ENCODE measurements around the gene P2RY8. TPM values are rescaled to one million over a fixed set of nuclear protein-coding genes. Genes with fewer than 3 reads are reported as not detected.

Gene P2RY8
- total and polyA plus RNA-seq, 10 of the 15 experiments (the other 5 are each of a cell fraction or from before 2014, with no cell fraction given): 2.0 to 64.4 (median 36.5) TPM

DNA sequence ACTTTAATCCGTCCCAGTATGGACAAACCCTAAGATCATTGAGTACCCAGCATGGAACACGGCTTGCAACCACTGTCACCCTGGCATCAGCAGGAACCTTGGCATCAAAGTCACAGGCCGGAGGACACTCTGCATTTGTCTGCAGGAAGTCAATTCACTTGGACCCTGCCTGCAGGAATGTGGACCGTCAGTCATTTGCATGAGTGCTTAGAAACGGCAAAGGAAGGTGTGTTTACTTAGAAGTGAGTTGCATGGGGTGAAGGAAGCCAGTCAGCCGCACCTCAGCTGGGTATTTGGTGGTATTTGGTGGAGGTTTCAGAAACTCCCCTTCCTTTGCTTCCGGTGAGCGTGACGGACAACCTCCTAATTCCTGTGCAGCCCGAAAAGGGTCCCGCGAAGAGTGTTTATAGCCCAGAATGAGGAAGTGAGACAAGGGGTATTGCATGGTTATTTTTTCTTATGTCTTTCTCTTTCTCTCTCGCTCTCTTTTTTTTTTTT, 15.5 kb downstream of the P2RY8 start (continued):
- TF ChIP-seq SMARCA5 (IDR thresholded peaks at IDR 0.05) (peak; percentile 89; the same call in 1 of the 2 replicates), KAT2A (conservative IDR thresholded peaks at IDR 0.05; ENCODE audit: control insufficient read depth, low read depth, low read length) (no peak), CHD2 (IDR thresholded peaks at IDR 0.05; ENCODE audit: borderline replicate concordance, low read depth, low read length) (peak; percentile 84), BACH1 (IDR thresholded peaks at IDR 0.05; ENCODE audit: borderline replicate concordance) (peak; percentile 52; the same call in 1 of the 2 replicates), HDAC6 (IDR thresholded peaks at IDR 0.05; ENCODE audit: unreplicated experiment) (no peak), YY1 (IDR thresholded peaks at IDR 0.05; ENCODE audit: low read depth, low read length) (0 out of 2 replicates have a peak, but pooled peaks have one; percentile 51), GABPA (IDR thresholded peaks at IDR 0.05; ENCODE audit: low read depth) (peak; percentile 86), HSF1 (IDR thresholded peaks at IDR 0.05; ENCODE audit: low read depth, low read length) (no peak), STAT1 (conservative IDR thresholded peaks at IDR 0.05) (no peak), CREB1 (IDR thresholded peaks at IDR 0.05; ENCODE audit: low read depth) (peak; percentile 75), ZBED1 (IDR thresholded peaks at IDR 0.05; ENCODE audit: borderline replicate concordance) (peak; percentile 93), TCF3 (IDR thresholded peaks at IDR 0.05; ENCODE audit: borderline replicate concordance, insufficient read depth, low read depth, low read length) (peak; percentile 93), NR2F1 (conservative IDR thresholded peaks at IDR 0.05) (peak; percentile 76), ZNF274 (IDR thresholded peaks at IDR 0.05; ENCODE audit: insufficient read depth, insufficient read length) (no peak), EZH2 (IDR thresholded peaks at IDR 0.05; ENCODE audit: borderline replicate concordance, control insufficient read depth, low read depth, low read length) (no peak), SUZ12 (IDR thresholded peaks at IDR 0.05; ENCODE audit: unreplicated experiment) (no peak), BHLHE40 (IDR thresholded peaks at IDR 0.05; ENCODE audit: borderline replicate concordance in 1 of 2, low read depth in 2 of 2, low read length in 1 of 2) (peak; percentile 97 to 98), BRCA1 (IDR thresholded peaks at IDR 0.05; ENCODE audit: low read depth, low read length) (no peak), RB1 (IDR thresholded peaks at IDR 0.05; ENCODE audit: borderline replicate concordance) (no peak), NFYB (IDR thresholded peaks at IDR 0.05; ENCODE audit: insufficient read depth, low read depth, low read length) (no peak), MEF2B (IDR thresholded peaks at IDR 0.05; ENCODE audit: partially characterized antibody, poor library complexity, severe bottlenecking) (peak; percentile 88)
- TF ChIP-seq, protein P1, sequence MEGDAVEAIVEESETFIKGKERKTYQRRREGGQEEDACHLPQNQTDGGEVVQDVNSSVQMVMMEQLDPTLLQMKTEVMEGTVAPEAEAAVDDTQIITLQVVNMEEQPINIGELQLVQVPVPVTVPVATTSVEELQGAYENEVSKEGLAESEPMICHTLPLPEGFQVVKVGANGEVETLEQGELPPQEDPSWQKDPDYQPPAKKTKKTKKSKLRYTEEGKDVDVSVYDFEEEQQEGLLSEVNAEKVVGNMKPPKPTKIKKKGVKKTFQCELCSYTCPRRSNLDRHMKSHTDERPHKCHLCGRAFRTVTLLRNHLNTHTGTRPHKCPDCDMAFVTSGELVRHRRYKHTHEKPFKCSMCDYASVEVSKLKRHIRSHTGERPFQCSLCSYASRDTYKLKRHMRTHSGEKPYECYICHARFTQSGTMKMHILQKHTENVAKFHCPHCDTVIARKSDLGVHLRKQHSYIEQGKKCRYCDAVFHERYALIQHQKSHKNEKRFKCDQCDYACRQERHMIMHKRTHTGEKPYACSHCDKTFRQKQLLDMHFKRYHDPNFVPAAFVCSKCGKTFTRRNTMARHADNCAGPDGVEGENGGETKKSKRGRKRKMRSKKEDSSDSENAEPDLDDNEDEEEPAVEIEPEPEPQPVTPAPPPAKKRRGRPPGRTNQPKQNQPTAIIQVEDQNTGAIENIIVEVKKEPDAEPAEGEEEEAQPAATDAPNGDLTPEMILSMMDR (IDR thresholded peaks at IDR 0.05 in 2 of 3, conservative IDR thresholded peaks at IDR 0.05 in 1 of 3; ENCODE audit: control insufficient read depth in 2 of 3, extremely low read depth in 1 of 3, insufficient read depth in 1 of 3, low read depth in 3 of 3, low read length in 3 of 3): no peak
- TF ChIP-seq, protein P2, sequence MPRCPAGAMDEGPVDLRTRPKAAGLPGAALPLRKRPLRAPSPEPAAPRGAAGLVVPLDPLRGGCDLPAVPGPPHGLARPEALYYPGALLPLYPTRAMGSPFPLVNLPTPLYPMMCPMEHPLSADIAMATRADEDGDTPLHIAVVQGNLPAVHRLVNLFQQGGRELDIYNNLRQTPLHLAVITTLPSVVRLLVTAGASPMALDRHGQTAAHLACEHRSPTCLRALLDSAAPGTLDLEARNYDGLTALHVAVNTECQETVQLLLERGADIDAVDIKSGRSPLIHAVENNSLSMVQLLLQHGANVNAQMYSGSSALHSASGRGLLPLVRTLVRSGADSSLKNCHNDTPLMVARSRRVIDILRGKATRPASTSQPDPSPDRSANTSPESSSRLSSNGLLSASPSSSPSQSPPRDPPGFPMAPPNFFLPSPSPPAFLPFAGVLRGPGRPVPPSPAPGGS (IDR thresholded peaks at IDR 0.05; ENCODE audit: borderline replicate concordance, insufficient read depth, low read depth, low read length, poor library complexity, severe bottlenecking): peak; percentile 80
- TF ChIP-seq, protein P3, sequence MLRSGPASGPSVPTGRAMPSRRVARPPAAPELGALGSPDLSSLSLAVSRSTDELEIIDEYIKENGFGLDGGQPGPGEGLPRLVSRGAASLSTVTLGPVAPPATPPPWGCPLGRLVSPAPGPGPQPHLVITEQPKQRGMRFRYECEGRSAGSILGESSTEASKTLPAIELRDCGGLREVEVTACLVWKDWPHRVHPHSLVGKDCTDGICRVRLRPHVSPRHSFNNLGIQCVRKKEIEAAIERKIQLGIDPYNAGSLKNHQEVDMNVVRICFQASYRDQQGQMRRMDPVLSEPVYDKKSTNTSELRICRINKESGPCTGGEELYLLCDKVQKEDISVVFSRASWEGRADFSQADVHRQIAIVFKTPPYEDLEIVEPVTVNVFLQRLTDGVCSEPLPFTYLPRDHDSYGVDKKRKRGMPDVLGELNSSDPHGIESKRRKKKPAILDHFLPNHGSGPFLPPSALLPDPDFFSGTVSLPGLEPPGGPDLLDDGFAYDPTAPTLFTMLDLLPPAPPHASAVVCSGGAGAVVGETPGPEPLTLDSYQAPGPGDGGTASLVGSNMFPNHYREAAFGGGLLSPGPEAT (IDR thresholded peaks at IDR 0.05; ENCODE audit: low read depth): peak; percentile 93
